ENCODE results near the gene MVB12B.

Gene MVB12B

GRCh38 chr9:126423916-126424185, 97.2 kb downstream of the MVB12B start:
- DNase-seq (ENCODE audit: low read depth in 1 of 2, low spot score in 1 of 2), result no peak
- no peak for TF ChIP-seq CTCF (IDR thresholded peaks at IDR 0.05; ENCODE audit: insufficient read depth, low read length)
- no peak for TF ChIP-seq GABPA (IDR thresholded peaks at IDR 0.05; ENCODE audit: low read depth)
- Histone ChIP-seq H3K4me3 (replicated peaks; ENCODE audit: insufficient read depth, low read length) (no peak overlapping the region), H3K27me3 (ENCODE audit: insufficient read depth, poor library complexity, severe bottlenecking) (no peaks in the 10 kb centered on the region), H3K27ac (replicated peaks) (peak overlapping the region; percentile 69)

- Histone ChIP-seq H3K27me3 (ENCODE audit: insufficient read depth, poor library complexity, severe bottlenecking) (no peaks in the 10 kb centered on the region), H3K27ac (replicated peaks) (peak overlapping the region; percentile 7; the same call in 1 of the 2 replicates), H3K4me3 (replicated peaks; ENCODE audit: insufficient read depth, low read length) (no peak overlapping the region)
- TF ChIP-seq SPI1 (IDR thresholded peaks at IDR 0.05; ENCODE audit: borderline replicate concordance, low read depth), result no peak
- no peak for TF ChIP-seq GABPA (IDR thresholded peaks at IDR 0.05; ENCODE audit: low read depth)
- no peak for TF ChIP-seq CTCF (IDR thresholded peaks at IDR 0.05; ENCODE audit: insufficient read depth, low read length)
- no peak for TF ChIP-seq POLR2AphosphoS5 (IDR thresholded peaks at IDR 0.05; ENCODE audit: low read depth)
- TF ChIP-seq, protein P1, sequence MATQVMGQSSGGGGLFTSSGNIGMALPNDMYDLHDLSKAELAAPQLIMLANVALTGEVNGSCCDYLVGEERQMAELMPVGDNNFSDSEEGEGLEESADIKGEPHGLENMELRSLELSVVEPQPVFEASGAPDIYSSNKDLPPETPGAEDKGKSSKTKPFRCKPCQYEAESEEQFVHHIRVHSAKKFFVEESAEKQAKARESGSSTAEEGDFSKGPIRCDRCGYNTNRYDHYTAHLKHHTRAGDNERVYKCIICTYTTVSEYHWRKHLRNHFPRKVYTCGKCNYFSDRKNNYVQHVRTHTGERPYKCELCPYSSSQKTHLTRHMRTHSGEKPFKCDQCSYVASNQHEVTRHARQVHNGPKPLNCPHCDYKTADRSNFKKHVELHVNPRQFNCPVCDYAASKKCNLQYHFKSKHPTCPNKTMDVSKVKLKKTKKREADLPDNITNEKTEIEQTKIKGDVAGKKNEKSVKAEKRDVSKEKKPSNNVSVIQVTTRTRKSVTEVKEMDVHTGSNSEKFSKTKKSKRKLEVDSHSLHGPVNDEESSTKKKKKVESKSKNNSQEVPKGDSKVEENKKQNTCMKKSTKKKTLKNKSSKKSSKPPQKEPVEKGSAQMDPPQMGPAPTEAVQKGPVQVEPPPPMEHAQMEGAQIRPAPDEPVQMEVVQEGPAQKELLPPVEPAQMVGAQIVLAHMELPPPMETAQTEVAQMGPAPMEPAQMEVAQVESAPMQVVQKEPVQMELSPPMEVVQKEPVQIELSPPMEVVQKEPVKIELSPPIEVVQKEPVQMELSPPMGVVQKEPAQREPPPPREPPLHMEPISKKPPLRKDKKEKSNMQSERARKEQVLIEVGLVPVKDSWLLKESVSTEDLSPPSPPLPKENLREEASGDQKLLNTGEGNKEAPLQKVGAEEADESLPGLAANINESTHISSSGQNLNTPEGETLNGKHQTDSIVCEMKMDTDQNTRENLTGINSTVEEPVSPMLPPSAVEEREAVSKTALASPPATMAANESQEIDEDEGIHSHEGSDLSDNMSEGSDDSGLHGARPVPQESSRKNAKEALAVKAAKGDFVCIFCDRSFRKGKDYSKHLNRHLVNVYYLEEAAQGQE (IDR thresholded peaks at IDR 0.05; ENCODE audit: insufficient replicate concordance, low read depth), result no peak
- DNase-seq (ENCODE audit: low read depth in 1 of 2, low spot score in 1 of 2), result no peak
These were observed 97.9 kb downstream of the MVB12B start for GRCh38 chr9:126424511-126424910.

GRCh38 chr9:126428534-126429175, 102.0 kb downstream of the MVB12B start:
- H3K27ac ChIP-seq (replicated peaks), result peak overlapping the region; percentile 50
- H3K27me3 ChIP-seq (ENCODE audit: insufficient read depth, poor library complexity, severe bottlenecking), result no peaks in the 10 kb centered on the region
- DNase-seq (ENCODE audit: low read depth in 1 of 2, low spot score in 1 of 2), result peak in 1 of 2 experiments; percentile 85
- H3K4me3 ChIP-seq (replicated peaks; ENCODE audit: insufficient read depth, low read length), result no peak overlapping the region
- TF ChIP-seq, protein P1 (IDR thresholded peaks at IDR 0.05; ENCODE audit: insufficient replicate concordance, low read depth), result no peak
- peak; percentile 37; the same call in 1 of the 2 replicates for TF ChIP-seq SPI1 (IDR thresholded peaks at IDR 0.05; ENCODE audit: borderline replicate concordance, low read depth)

GRCh38 chr9:126429190-126429589, 102.6 kb downstream of the MVB12B start:
- TF ChIP-seq, protein P1 (IDR thresholded peaks at IDR 0.05; ENCODE audit: insufficient replicate concordance, low read depth), result no peak
- no peak for TF ChIP-seq GABPA (IDR thresholded peaks at IDR 0.05; ENCODE audit: low read depth)
- no peak for TF ChIP-seq POLR2AphosphoS5 (IDR thresholded peaks at IDR 0.05; ENCODE audit: low read depth)
- no peak for TF ChIP-seq CTCF (IDR thresholded peaks at IDR 0.05; ENCODE audit: insufficient read depth, low read length)
- no peak for TF ChIP-seq SPI1 (IDR thresholded peaks at IDR 0.05; ENCODE audit: borderline replicate concordance, low read depth)
- Histone ChIP-seq H3K27me3 (ENCODE audit: insufficient read depth, poor library complexity, severe bottlenecking) (no peaks in the 10 kb centered on the region), H3K27ac (replicated peaks) (no peak overlapping the region; the same call in 1 of the 2 replicates), H3K4me3 (replicated peaks; ENCODE audit: insufficient read depth, low read length) (no peak overlapping the region)
- DNase-seq (ENCODE audit: low read depth in 1 of 2, low spot score in 1 of 2), result no peak
